ENCODE results near the gene RFX1. TPM values are rescaled to one million over a fixed set of nuclear protein-coding genes. Genes with fewer than 3 reads are reported as not detected.
"Not testable (repeated sequence)": the region's sequence is repeated elsewhere in the genome, so short reads cannot be mapped to it uniquely, and the experiment has no call there.

RFX1 gene
- polyA plus RNA-seq, 6 donors from 2014 or later = 0.27 to 2.3 (median 1.1) TPM

DNA sequence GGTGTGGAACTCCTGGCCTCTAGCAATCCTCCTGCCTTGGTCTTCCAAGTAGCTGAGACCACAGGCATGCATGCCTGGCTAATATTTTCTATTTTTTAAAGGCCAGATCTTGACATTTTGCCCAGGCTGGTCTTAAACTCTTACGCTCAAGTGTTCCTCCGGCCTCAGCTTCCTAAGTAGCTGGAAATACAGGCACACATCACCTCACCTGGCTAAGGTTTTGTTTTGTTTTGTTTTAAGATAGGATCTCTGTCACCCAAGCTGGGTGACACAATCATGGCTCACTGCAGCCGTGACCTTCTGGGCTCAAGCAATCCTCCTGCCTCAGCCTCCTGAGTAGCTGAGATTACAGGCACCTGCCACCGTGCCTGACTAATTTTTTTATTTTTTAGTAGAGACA is 16.3 kb upstream of the RFX1 start:
- no peaks in the 10 kb centered on the region for H3K36me3 Mint-ChIP-seq
- no peaks in the 10 kb centered on the region for H3K9me3 Mint-ChIP-seq
- H3K27me3 Mint-ChIP-seq = no peaks in the 10 kb centered on the region
- DNase-seq = no peak
- H3K27ac Mint-ChIP-seq = peak overlapping the region in 1 of 6 donors; percentile 44
- H3K4me1 Mint-ChIP-seq = peaks cover 15 to 38% (median 36%) of the 10 kb centered on the region in 3 donors
- ATAC-seq (ENCODE audit: low read depth in 2 of 2) = no peak
- no peak overlapping the region for H3K4me3 Mint-ChIP-seq

DNA sequence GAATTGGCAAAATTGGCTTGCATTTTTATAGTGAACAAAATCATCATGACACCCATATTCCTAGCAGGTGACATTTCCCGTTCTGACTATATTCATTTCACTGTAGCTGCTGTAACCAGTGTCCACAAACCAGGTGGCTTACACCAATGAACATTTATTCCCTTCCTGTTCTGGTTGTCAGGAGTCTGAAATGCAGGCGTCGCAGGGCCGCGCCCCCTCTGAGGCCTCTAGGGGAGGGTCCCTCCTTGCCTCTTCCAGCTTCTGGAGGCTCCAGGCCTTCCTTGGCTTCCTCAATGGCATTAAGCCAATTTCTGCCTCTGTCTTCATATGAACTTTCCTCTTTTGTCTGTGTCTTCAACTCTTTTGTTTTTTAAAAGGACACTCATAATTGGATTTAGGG is 15.4 kb upstream of the RFX1 start:
- H3K9me3 Mint-ChIP-seq = no peaks in the 10 kb centered on the region
- H3K4me3 Mint-ChIP-seq = no peak overlapping the region
- H3K36me3 Mint-ChIP-seq = no peaks in the 10 kb centered on the region
- H3K27me3 Mint-ChIP-seq = no peaks in the 10 kb centered on the region
- H3K27ac Mint-ChIP-seq = no peak overlapping the region
- ATAC-seq (ENCODE audit: low read depth in 2 of 2) (no peak), DNase-seq (no peak)
- peaks cover 15 to 40% (median 38%) of the 10 kb centered on the region in 3 donors for H3K4me1 Mint-ChIP-seq

GRCh38 chr19:14019739-14020138 is 13.6 kb upstream of the RFX1 start:
- Mint-ChIP-seq H3K4me3 (peak overlapping the region in 3 of 8 donors; percentile 47 to 83 (median 57)), H3K27ac (peak overlapping the region in 3 of 6 donors; percentile 26 to 57 (median 41)), H3K4me1 (peaks cover 19 to 48% (median 45%) of the 10 kb centered on the region in 3 donors)
- not testable (repeated sequence) for DNase-seq; ATAC-seq (ENCODE audit: low read depth in 2 of 2); H3K36me3 Mint-ChIP-seq; H3K9me3 Mint-ChIP-seq; H3K27me3 Mint-ChIP-seq

GRCh38 chr19:14019100-14019499 is 13.0 kb upstream of the RFX1 start:
- DNase-seq = peak; percentile 67
- Mint-ChIP-seq H3K27me3 (no peaks in the 10 kb centered on the region), H3K4me3 (peak overlapping the region; percentile 3 to 85 (median 70)), H3K9me3 (no peaks in the 10 kb centered on the region), H3K4me1 (peaks cover 19 to 53% (median 50%) of the 10 kb centered on the region in 3 donors), H3K27ac (peak overlapping the region in 4 of 6 donors; percentile 68 to 91 (median 78)), H3K36me3 (no peaks in the 10 kb centered on the region)
- peak; percentile 79 to 81 for ATAC-seq (ENCODE audit: low read depth in 2 of 2)

GRCh38 chr19:14015524-14016035 is 9.5 kb upstream of the RFX1 start:
- Mint-ChIP-seq H3K27me3 (no peaks in the 10 kb centered on the region), H3K36me3 (no peaks in the 10 kb centered on the region), H3K27ac (peak overlapping the region; percentile 42 to 88 (median 62)), H3K4me3 (peak overlapping the region; percentile 15 to 78 (median 68)), H3K4me1 (peaks cover 16 to 42% (median 38%) of the 10 kb centered on the region in 3 donors), H3K9me3 (no peaks in the 10 kb centered on the region)
- peak; percentile 62 to 73 for ATAC-seq (ENCODE audit: low read depth in 2 of 2)
- DNase-seq = peak; percentile 52

GRCh38 chr19:14012378-14012915 is 6.3 kb upstream of the RFX1 start:
- H3K4me1 Mint-ChIP-seq = peaks cover 11 to 27% (median 19%) of the 10 kb centered on the region in 3 donors
- no peak overlapping the region for H3K4me3 Mint-ChIP-seq
- no peaks in the 10 kb centered on the region for H3K27me3 Mint-ChIP-seq
- H3K36me3 Mint-ChIP-seq = no peaks in the 10 kb centered on the region
- no peak for DNase-seq
- no peak overlapping the region for H3K27ac Mint-ChIP-seq
- no peaks in the 10 kb centered on the region for H3K9me3 Mint-ChIP-seq
- ATAC-seq (ENCODE audit: low read depth in 2 of 2) = no peak

GRCh38 chr19:14006766-14007562 is 844 bp upstream of the RFX1 start:
- H3K4me1 Mint-ChIP-seq = peaks cover 35 to 49% (median 38%) of the 10 kb centered on the region in 3 donors
- peaks cover 0 to 2% (median 0%) of the 10 kb centered on the region in 7 donors for H3K9me3 Mint-ChIP-seq
- DNase-seq = no peak
- H3K36me3 Mint-ChIP-seq = no peaks in the 10 kb centered on the region
- peak overlapping the region; percentile 79 to 99 (median 94) for H3K4me3 Mint-ChIP-seq
- H3K27me3 Mint-ChIP-seq = no peaks in the 10 kb centered on the region
- peak in 1 of 2 donors; percentile 33 for ATAC-seq (ENCODE audit: low read depth in 2 of 2)
- H3K27ac Mint-ChIP-seq = peak overlapping the region; percentile 99 to 100 (median 100)

GRCh38 chr19:14005349-14006084 is 603 bp downstream of the RFX1 start:
- peaks cover 41 to 63% (median 41%) of the 10 kb centered on the region in 3 donors for H3K4me1 Mint-ChIP-seq
- H3K9me3 Mint-ChIP-seq = peaks cover 0 to 2% (median 0%) of the 10 kb centered on the region in 7 donors
- ATAC-seq (ENCODE audit: low read depth in 2 of 2) = peak; percentile 44 to 47
- H3K4me3 Mint-ChIP-seq = peak overlapping the region; percentile 79 to 99 (median 94)
- no peaks in the 10 kb centered on the region for H3K36me3 Mint-ChIP-seq
- H3K27ac Mint-ChIP-seq = peak overlapping the region; percentile 99 to 100 (median 100)
- H3K27me3 Mint-ChIP-seq = no peaks in the 10 kb centered on the region
- peak; percentile 91 for DNase-seq

- Mint-ChIP-seq H3K27me3 (no peaks in the 10 kb centered on the region), H3K4me1 (peaks cover 44 to 71% (median 48%) of the 10 kb centered on the region in 3 donors), H3K27ac (peak overlapping the region; percentile 98 to 100 (median 99)), H3K9me3 (peaks cover 0 to 2% (median 0%) of the 10 kb centered on the region in 7 donors), H3K4me3 (peak overlapping the region; percentile 75 to 93 (median 88)), H3K36me3 (no peaks in the 10 kb centered on the region)
- DNase-seq (peak; percentile 64), ATAC-seq (ENCODE audit: low read depth in 2 of 2) (no peak)
Measured at GRCh38 chr19:14004619-14005348, 1.3 kb downstream of the RFX1 start.

- ATAC-seq (ENCODE audit: low read depth in 2 of 2) (no peak), DNase-seq (no peak)
- H3K27me3 Mint-ChIP-seq = no peaks in the 10 kb centered on the region
- H3K9me3 Mint-ChIP-seq = peaks cover 0 to 4% (median 0%) of the 10 kb centered on the region in 7 donors
- H3K27ac Mint-ChIP-seq = peak overlapping the region; percentile 90 to 99 (median 98)
- H3K4me1 Mint-ChIP-seq = peaks cover 41 to 73% (median 49%) of the 10 kb centered on the region in 3 donors
- H3K36me3 Mint-ChIP-seq = no peaks in the 10 kb centered on the region
- H3K4me3 Mint-ChIP-seq = peak overlapping the region; percentile 62 to 85 (median 80)
Measured at GRCh38 chr19:14003251-14004055, 2.7 kb downstream of the RFX1 start.

- DNase-seq (no peak), ATAC-seq (ENCODE audit: low read depth in 2 of 2) (no peak)
- H3K36me3 Mint-ChIP-seq = no peaks in the 10 kb centered on the region
- H3K27ac Mint-ChIP-seq = peak overlapping the region; percentile 90 to 99 (median 98)
- H3K9me3 Mint-ChIP-seq = peaks cover 0 to 4% (median 0%) of the 10 kb centered on the region in 7 donors
- H3K4me1 Mint-ChIP-seq = peaks cover 39 to 70% (median 49%) of the 10 kb centered on the region in 3 donors
- H3K27me3 Mint-ChIP-seq = no peaks in the 10 kb centered on the region
- H3K4me3 Mint-ChIP-seq = peak overlapping the region; percentile 62 to 85 (median 80)
Measured at GRCh38 chr19:14002571-14003250, 3.4 kb downstream of the RFX1 start.
